Osteoblast (primary cell): ENCODE results near the gene SYT17. TPM values are rescaled to one million over a fixed set of nuclear protein-coding genes. Genes with fewer than 3 reads are reported as not detected.

Experiments
- DNase-seq: peaks from one replicate; pipeline ENCODE4 v3.0.0; 2011; ENCODE audit warnings: low spot score, mixed read lengths; ENCODE audit not compliant: insufficient read length; ENCODE audit errors: missing footprints
- H2AFZ ChIP-seq: 2 replicates; pipeline ENCODE4 v1.6.0; 2011; ENCODE audit warnings: mild to moderate bottlenecking, low read length
- H3K27ac ChIP-seq: 2 replicates; pipeline ENCODE4 v1.5.1; 2011; ENCODE audit warnings: mild to moderate bottlenecking, low read depth, low read length, moderate library complexity
- H3K27me3 ChIP-seq: 2 replicates; pipeline ENCODE4 v1.6.0; 2012; ENCODE audit warnings: mild to moderate bottlenecking, control low read depth, inconsistent platforms, low read length, moderate library complexity; ENCODE audit not compliant: insufficient read depth
- H3K36me3 ChIP-seq: 2 replicates; pipeline ENCODE4 v1.5.1; 2011; ENCODE audit warnings: mild to moderate bottlenecking, low read length, control low read depth, moderate library complexity; ENCODE audit not compliant: insufficient read depth
- H3K4me1 ChIP-seq: 2 replicates; pipeline ENCODE4 v1.5.1; 2011; ENCODE audit warnings: mild to moderate bottlenecking, low read length, control low read depth, moderate library complexity; ENCODE audit not compliant: insufficient read depth
- H3K4me2 ChIP-seq: 2 replicates; pipeline ENCODE4 v1.6.0; 2011; ENCODE audit warnings: mild to moderate bottlenecking, low read length; ENCODE audit not compliant: insufficient read depth
- H3K4me3 ChIP-seq: fragments of 200-600 bp; sonication (generic); 3 replicates; pipeline ENCODE4 v1.5.1; 2012; ENCODE audit warnings: mild to moderate bottlenecking, low read length, inconsistent platforms; ENCODE audit not compliant: insufficient read depth
- H3K79me2 ChIP-seq: 2 replicates; pipeline ENCODE4 v1.6.0; 2012; ENCODE audit warnings: mild to moderate bottlenecking, low read length, control low read depth, inconsistent platforms; ENCODE audit not compliant: insufficient read depth
- H3K9me3 ChIP-seq: 2 replicates; pipeline ENCODE4 v1.5.1; 2011; ENCODE audit warnings: low read depth, low read length, control low read depth
- H4K20me1 ChIP-seq: 2 replicates; pipeline ENCODE4 v1.6.0; 2012; ENCODE audit warnings: mild to moderate bottlenecking, low read length, control low read depth; ENCODE audit not compliant: insufficient read depth
- CTCF ChIP-seq: IDR thresholded peaks from 2 replicates; pipeline ENCODE4 v1.5.1; 2011; ENCODE audit warnings: mild to moderate bottlenecking, low read depth, low read length, moderate library complexity; ENCODE audit errors: extremely low read depth
- total RNA-seq: library from RNA; depleted of rRNA; stranded (reverse); fragments of >200 nt; gene quantifications from 2 replicates; pipeline ENCODE4 v1.2.3, GENCODE V29; 2012

Gene SYT17
- total RNA-seq, 1 donor: under 0.01 TPM

GRCh38 chr16:19173059-19173458 lies 5.0 kb downstream of the SYT17 start:
- no peaks in the 10 kb centered on the region for H3K9me3 ChIP-seq
- no peak for TF ChIP-seq CTCF
- H4K20me1 ChIP-seq: no peaks in the 10 kb centered on the region
- no peak for DNase-seq
- H3K27ac ChIP-seq: no peak overlapping the region
- H3K4me3 ChIP-seq: no peak overlapping the region
- no peaks in the 10 kb centered on the region for H3K4me1 ChIP-seq
- H3K36me3 ChIP-seq: no peaks in the 10 kb centered on the region
- H3K27me3 ChIP-seq: peaks cover 40% of the 10 kb centered on the region
- H3K4me2 ChIP-seq: no peak overlapping the region
- H2AFZ ChIP-seq: no peak overlapping the region
- no peaks in the 10 kb centered on the region for H3K79me2 ChIP-seq

- H3K4me1 ChIP-seq: no peaks in the 10 kb centered on the region
- DNase-seq: no peak
- H3K27ac ChIP-seq: no peak overlapping the region
- peaks cover 33% of the 10 kb centered on the region for H3K27me3 ChIP-seq
- H3K4me2 ChIP-seq: no peak overlapping the region
- H3K36me3 ChIP-seq: no peaks in the 10 kb centered on the region
- no peak for TF ChIP-seq CTCF
- H3K79me2 ChIP-seq: no peaks in the 10 kb centered on the region
- H2AFZ ChIP-seq: no peak overlapping the region
- no peak overlapping the region for H3K4me3 ChIP-seq
- no peaks in the 10 kb centered on the region for H4K20me1 ChIP-seq
- H3K9me3 ChIP-seq: no peaks in the 10 kb centered on the region
Measured at GRCh38 chr16:19173649-19174383, 5.8 kb downstream of the SYT17 start.

- no peaks in the 10 kb centered on the region for H4K20me1 ChIP-seq
- no peak for TF ChIP-seq CTCF
- no peak overlapping the region for H2AFZ ChIP-seq
- no peak overlapping the region for H3K4me2 ChIP-seq
- DNase-seq: no peak
- H3K4me3 ChIP-seq: no peak overlapping the region
- no peaks in the 10 kb centered on the region for H3K9me3 ChIP-seq
- no peak overlapping the region for H3K27ac ChIP-seq
- H3K4me1 ChIP-seq: no peaks in the 10 kb centered on the region
- H3K27me3 ChIP-seq: peaks cover 29% of the 10 kb centered on the region
- no peaks in the 10 kb centered on the region for H3K79me2 ChIP-seq
- no peaks in the 10 kb centered on the region for H3K36me3 ChIP-seq
Measured at GRCh38 chr16:19174478-19174877, 6.4 kb downstream of the SYT17 start.

- no peak for DNase-seq
Measured at GRCh38 chr16:19175492-19176262, 7.6 kb downstream of the SYT17 start.

More at GRCh38 chr16:19175492-19176262, 7.6 kb downstream of the SYT17 start:
- Histone ChIP-seq H3K4me2 (no peak overlapping the region), H3K36me3 (no peaks in the 10 kb centered on the region), H3K79me2 (no peaks in the 10 kb centered on the region), H3K27me3 (peaks cover 17% of the 10 kb centered on the region), H3K27ac (no peak overlapping the region), H3K9me3 (no peaks in the 10 kb centered on the region), H3K4me3 (no peak overlapping the region), H4K20me1 (no peaks in the 10 kb centered on the region), H2AFZ (no peak overlapping the region), H3K4me1 (no peaks in the 10 kb centered on the region)
- no peak for TF ChIP-seq CTCF
